Mucosa of rectum (tissue), 2 donors: Measurements from ENCODE around the gene NFIB.

ENCODE experiments used
- H3K27ac ChIP-seq, 2 donors: one replicate each; pipeline ENCODE4 v1.7.0; 2013; ENCODE audit warnings: inconsistent platforms in 2 of 2, low read depth in 2 of 2, low read length in 2 of 2
- H3K27me3 ChIP-seq, 2 donors: one replicate each; pipeline ENCODE4 v1.7.0; 2013; ENCODE audit warnings: low read length in 2 of 2; ENCODE audit not compliant: control insufficient read depth in 2 of 2, insufficient read depth in 2 of 2
- H3K36me3 ChIP-seq, 2 donors: one replicate each; pipeline ENCODE4 v1.7.0; 2013; ENCODE audit warnings: low read length in 2 of 2; ENCODE audit not compliant: control insufficient read depth in 2 of 2, insufficient read depth in 2 of 2
- H3K4me1 ChIP-seq, 2 donors: one replicate each; pipeline ENCODE4 v1.7.0; 2013; ENCODE audit warnings: low read length in 2 of 2, mild to moderate bottlenecking in 1 of 2; ENCODE audit not compliant: control insufficient read depth in 2 of 2, insufficient read depth in 2 of 2
- H3K4me3 ChIP-seq, 2 donors: one replicate each; pipeline ENCODE4 v1.7.0; 2013; ENCODE audit warnings: low read length in 2 of 2
- H3K9ac ChIP-seq, 2 donors: one replicate each; pipeline ENCODE4 v1.7.0; 2013; ENCODE audit warnings: low read length in 2 of 2, low read depth in 1 of 2, mild to moderate bottlenecking in 1 of 2
- H3K9me3 ChIP-seq, 2 donors: one replicate each; pipeline ENCODE4 v1.7.0; 2013; ENCODE audit warnings: low read length in 2 of 2; ENCODE audit not compliant: control insufficient read depth in 2 of 2
- donor health status: healthy.
- donor health status: Normal muscosa, but diverticular disease.

NFIB gene

DNA sequence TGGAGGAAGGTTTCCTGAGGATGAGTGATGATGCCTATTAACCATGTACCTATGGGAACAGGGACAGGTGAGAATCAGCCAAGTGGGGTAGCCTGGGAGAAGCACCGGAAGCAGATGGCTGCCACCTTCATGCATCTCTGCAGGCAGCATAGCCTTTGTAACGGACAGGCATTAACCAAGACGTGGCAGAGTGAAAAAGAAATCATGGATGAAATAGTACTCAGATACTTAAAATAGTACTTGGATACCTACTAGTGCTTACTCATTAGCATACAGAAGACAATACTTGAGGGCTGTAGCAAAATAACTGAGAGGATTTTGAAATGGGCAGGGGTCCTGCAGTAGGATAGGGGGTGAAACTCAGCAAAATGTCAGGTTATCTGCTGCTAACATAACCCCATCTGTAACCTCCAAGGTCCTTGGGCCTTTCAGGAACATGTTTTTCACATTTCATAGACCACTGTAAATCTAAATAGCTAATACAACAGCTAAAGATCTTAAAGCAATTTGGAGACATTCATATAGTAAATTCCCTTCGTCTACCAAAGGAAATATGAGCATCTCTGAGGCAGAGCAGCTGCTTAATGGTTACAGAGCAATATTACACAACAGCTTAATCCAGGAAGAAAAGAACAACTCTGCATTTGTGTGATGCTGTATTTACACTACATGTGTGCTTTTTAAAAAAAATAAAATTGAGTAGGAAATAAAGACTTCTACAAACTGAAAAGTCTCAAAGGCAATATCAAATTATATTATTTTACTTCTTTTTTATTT, 154.3 kb downstream of the NFIB start:
- Histone ChIP-seq H3K4me1 (no peaks in the 10 kb centered on the region), H3K9ac (no peak overlapping the region), H3K4me3 (no peak overlapping the region), H3K27ac (no peak overlapping the region), H3K27me3 (no peaks in the 10 kb centered on the region), H3K36me3 (no peaks in the 10 kb centered on the region), H3K9me3 (no peaks in the 10 kb centered on the region)

DNA sequence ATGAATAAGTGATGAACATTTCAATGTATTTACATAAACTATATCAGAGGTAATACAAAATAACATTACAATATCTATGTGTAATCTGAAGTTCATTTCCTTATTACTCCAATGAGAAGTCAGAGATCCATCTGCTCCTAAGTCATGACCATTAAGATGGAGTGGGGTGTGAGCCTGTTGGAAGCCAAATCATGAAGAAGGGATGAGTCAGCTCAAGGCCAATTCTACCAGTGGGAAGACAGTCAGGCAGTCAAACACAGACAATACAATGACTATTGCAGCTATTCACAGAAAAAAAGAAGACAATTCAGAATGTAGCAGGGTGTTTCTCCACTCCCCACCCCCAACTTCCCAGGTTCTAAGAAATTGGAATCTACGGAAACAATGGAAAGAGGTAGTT, 155.0 kb downstream of the NFIB start:
- Histone ChIP-seq H3K9me3 (no peaks in the 10 kb centered on the region), H3K4me3 (no peak overlapping the region), H3K27ac (no peak overlapping the region), H3K36me3 (no peaks in the 10 kb centered on the region), H3K9ac (no peak overlapping the region), H3K4me1 (no peaks in the 10 kb centered on the region), H3K27me3 (no peaks in the 10 kb centered on the region)

DNA sequence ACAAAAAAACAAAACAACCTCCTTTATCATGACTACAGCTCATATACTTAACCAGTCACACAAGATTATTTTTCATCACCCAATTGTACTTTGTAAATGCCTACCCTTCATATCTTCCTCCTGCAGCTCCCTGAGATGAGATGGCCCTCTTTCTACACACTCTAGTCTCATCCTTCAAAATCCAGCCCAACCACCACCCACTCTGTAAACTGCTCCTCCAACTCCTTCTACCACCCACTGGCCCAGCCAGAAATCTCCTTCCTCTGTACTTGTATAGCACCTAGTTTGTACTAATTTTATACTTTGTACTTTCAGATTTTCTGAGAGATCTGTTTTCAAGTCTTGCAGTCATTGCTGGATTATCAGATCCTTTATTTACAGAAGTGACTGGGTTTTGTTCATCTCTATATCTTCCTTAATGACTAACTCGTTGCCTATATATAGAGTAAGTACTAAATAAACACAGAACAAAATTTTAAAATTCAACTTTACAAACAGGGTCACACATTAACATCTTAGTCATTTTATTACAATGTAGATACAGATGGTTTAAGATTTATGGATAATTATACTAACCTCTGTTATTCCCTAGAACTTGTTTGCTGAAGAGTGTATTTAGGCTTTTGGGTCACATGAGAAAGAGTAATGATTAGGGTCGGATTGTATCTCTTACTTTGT, 155.7 kb downstream of the NFIB start:
- H3K27me3 ChIP-seq: no peaks in the 10 kb centered on the region
- no peaks in the 10 kb centered on the region for H3K4me1 ChIP-seq
- no peak overlapping the region for H3K9ac ChIP-seq
- no peak overlapping the region for H3K27ac ChIP-seq
- no peaks in the 10 kb centered on the region for H3K9me3 ChIP-seq
- no peak overlapping the region for H3K4me3 ChIP-seq
- H3K36me3 ChIP-seq: no peaks in the 10 kb centered on the region

DNA sequence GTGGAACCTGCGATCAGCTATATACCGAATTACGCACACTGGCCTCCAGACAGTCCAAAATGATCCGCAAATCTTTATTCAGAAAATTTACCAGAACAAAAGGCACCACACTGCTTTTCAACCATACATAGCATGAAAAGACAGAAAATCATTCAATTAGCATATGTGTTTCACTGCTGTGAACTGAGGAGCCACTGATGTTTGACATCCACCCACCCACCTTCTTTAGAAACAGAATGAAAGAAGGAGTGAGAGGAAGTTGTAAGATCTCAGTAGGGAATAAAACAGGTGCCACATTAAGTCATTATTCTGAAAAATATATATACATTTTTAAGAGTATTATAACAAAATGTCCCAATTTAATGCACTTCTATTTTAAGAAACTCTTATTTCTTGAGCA, 156.8 kb downstream of the NFIB start:
- Histone ChIP-seq H3K27ac (no peak overlapping the region), H3K4me1 (no peaks in the 10 kb centered on the region), H3K4me3 (no peak overlapping the region), H3K9ac (no peak overlapping the region), H3K27me3 (no peaks in the 10 kb centered on the region), H3K36me3 (no peaks in the 10 kb centered on the region), H3K9me3 (no peaks in the 10 kb centered on the region)

DNA sequence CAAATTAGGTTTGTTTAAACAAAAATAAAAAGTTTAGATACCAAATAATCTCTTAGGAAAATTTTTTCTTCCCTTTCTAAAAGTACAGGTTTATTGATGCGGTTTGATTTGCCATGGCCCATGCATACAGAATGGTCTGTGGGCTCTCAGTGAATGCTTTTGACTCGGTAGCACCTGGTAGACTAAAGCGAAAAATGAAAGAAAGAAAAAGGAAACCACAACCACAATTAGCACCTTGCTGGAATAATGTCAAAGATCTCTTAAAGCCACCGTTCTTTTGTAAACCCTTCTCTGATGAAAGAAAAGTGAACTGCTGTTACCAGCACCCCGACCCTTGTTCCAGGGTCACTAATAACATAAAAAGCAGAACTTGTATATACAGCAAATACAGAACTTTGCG, 157.9 kb downstream of the NFIB start:
- Histone ChIP-seq H3K36me3 (no peaks in the 10 kb centered on the region), H3K4me3 (no peak overlapping the region), H3K9ac (no peak overlapping the region), H3K9me3 (no peaks in the 10 kb centered on the region), H3K27me3 (no peaks in the 10 kb centered on the region), H3K4me1 (no peaks in the 10 kb centered on the region), H3K27ac (no peak overlapping the region)

DNA sequence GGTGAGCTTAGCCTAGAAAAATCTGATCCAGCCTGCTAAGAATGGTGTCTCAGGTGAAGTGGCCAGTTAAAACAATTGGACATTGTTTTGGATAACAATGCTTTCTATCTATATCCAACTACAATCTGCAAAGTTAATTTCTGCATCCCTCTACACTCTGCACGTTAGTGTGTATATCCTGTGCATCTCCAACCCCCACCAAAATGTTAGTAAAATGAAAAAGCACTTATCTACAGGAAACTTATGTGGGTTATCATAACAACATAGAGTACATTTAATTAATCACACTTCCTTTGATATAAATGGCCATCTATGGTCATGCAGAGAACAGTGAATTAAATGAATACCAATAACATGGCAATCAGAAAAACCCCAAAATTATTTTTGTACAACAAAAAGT, 158.7 kb downstream of the NFIB start:
- no peaks in the 10 kb centered on the region for H3K27me3 ChIP-seq
- no peak overlapping the region for H3K27ac ChIP-seq
- H3K36me3 ChIP-seq: no peaks in the 10 kb centered on the region
- H3K9ac ChIP-seq: no peak overlapping the region
- no peaks in the 10 kb centered on the region for H3K4me1 ChIP-seq
- no peaks in the 10 kb centered on the region for H3K9me3 ChIP-seq
- H3K4me3 ChIP-seq: no peak overlapping the region

DNA sequence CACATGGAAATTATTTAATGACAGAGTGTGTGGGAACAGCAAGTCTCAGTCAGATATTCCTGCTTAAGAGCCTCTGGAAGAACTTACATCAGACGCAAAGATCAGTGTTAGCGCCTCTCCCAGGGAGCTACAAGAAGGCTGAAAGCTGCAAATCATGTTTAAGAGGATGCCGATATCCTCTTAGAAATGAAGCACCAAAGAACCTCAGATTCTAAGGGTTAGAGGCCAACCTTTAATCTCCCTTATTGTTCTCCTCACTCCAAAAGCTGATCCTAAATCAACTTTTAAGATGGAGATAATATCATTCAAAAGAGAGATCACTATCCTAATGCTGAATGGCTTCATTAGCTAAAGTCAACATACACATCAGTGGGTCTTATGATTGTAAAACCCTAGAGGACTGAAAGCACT, 160.6 kb downstream of the NFIB start:
- H3K4me1 ChIP-seq: no peaks in the 10 kb centered on the region

DNA sequence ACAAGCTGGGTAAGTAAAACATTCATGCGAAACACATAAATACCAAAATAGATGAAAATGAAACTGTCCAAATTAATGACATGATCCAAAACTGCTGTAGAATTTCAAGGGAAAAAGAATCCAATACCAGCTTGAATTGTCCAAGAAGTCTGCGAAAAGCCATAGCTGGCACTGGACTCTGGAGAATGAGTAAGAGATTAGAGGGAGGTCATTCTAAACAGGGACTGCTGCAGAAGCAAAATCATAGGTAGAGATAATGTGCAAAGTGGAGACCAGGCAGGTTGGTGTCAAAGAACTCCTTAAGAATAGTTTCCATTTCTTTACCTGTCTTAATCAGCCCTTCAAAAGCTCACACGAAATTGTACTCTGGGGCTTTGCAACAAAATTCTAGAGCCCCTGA, 162.5 kb downstream of the NFIB start:
- Histone ChIP-seq H3K27ac (no peak overlapping the region), H3K36me3 (no peaks in the 10 kb centered on the region), H3K4me3 (no peak overlapping the region), H3K27me3 (no peaks in the 10 kb centered on the region), H3K9me3 (no peaks in the 10 kb centered on the region), H3K9ac (no peak overlapping the region), H3K4me1 (no peaks in the 10 kb centered on the region)

More for the DNA sequence above, 160.6 kb downstream of the NFIB start:
- Histone ChIP-seq H3K27ac (no peak overlapping the region), H3K4me3 (no peak overlapping the region), H3K9ac (no peak overlapping the region), H3K36me3 (no peaks in the 10 kb centered on the region), H3K27me3 (no peaks in the 10 kb centered on the region), H3K9me3 (no peaks in the 10 kb centered on the region)

DNA sequence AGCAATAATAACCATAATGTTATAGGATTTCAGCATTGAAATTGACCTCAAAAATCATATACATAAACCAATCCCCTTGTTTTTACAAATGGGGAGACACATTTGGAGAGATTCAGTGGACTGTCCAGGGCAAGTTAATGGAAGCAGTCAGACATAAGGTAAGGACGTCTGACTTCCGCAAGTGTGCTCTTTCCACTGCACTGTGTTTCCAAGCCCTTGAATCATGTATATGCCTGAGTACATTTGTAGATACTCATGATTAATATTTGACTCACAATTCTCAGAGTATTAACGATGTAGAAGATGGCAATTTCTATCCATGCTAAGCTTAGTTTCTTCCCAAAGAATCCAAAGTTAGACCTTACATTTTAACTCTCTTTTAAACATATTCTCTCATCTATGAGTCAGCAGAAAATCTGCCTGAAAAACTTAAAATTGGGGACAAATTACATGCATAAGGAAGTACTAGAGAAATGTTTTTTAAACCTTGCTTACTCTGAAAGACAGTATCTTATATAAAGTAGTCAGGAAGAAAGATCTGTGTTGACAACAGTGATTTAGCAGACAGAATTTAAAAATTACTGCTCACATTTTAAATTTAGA, 165.3 kb downstream of the NFIB start:
- H3K4me3 ChIP-seq: no peak overlapping the region
- no peaks in the 10 kb centered on the region for H3K27me3 ChIP-seq
- no peaks in the 10 kb centered on the region for H3K36me3 ChIP-seq
- H3K9me3 ChIP-seq: no peaks in the 10 kb centered on the region
- no peak overlapping the region for H3K27ac ChIP-seq
- H3K9ac ChIP-seq: no peak overlapping the region
- no peaks in the 10 kb centered on the region for H3K4me1 ChIP-seq

DNA sequence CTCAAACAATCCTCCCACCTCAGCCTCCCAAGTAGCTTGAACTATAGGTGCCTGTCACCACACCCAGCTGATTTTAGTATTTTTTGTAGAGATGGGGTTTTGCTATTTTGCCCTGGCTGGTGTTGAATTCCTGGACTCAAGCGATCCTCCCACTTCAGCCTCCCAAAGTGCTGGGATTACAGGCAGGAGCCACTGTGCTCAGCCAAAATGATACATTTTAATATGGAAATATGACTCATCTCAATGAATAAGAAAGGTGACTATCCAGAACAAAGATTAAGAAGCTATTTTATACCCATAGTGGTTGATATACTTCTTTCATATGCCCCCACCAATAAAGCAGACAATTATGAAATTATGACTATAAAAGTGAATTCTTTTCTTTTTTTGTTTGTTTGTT, 166.2 kb downstream of the NFIB start:
- Histone ChIP-seq H3K27me3 (no peaks in the 10 kb centered on the region), H3K36me3 (no peaks in the 10 kb centered on the region), H3K27ac (no peak overlapping the region), H3K4me3 (no peak overlapping the region), H3K9me3 (no peaks in the 10 kb centered on the region), H3K4me1 (no peaks in the 10 kb centered on the region), H3K9ac (no peak overlapping the region)
